HL-60 (cell line): ENCODE measurements around the gene LZTFL1.

Experiments
- DNase-seq, 2 experiments: peaks; one replicate each; pipeline ENCODE4 v3.0.0-alpha.2; 2010 to 2020; ENCODE audit warnings: low read depth in 1 of 2, low spot score in 1 of 2
- H3K27ac ChIP-seq: fragments of 250-450 bp; sonication (Bioruptor Pico); replicated peaks from 2 replicates; pipeline ENCODE4 v1.5.1; 2020; ENCODE audit warnings: mild to moderate bottlenecking, moderate library complexity
- H3K27me3 ChIP-seq: fragments of 250-450 bp; sonication (Bioruptor Pico); 2 replicates; pipeline ENCODE4 v1.5.1; 2021; ENCODE audit warnings: mild to moderate bottlenecking, moderate library complexity; ENCODE audit not compliant: insufficient read depth, poor library complexity, severe bottlenecking
- H3K4me3 ChIP-seq: replicated peaks from 2 replicates; pipeline ENCODE4 v1.5.1; 2011; ENCODE audit warnings: mild to moderate bottlenecking, control low read depth, low read length; ENCODE audit not compliant: insufficient read depth
- CTCF ChIP-seq: IDR thresholded peaks from one replicate; pipeline ENCODE4 v1.5.1; 2011; ENCODE audit warnings: low read length, control low read depth, inconsistent platforms; ENCODE audit not compliant: insufficient read depth
- GABPA ChIP-seq: IDR thresholded peaks from 2 replicates; pipeline ENCODE4 v1.6.1; 2012; ENCODE audit warnings: low read depth
- POLR2AphosphoS5 ChIP-seq: IDR thresholded peaks from 2 replicates; pipeline ENCODE4 v1.6.1; 2012; ENCODE audit warnings: low read depth
- SPI1 ChIP-seq: IDR thresholded peaks from 2 replicates; pipeline ENCODE4 v1.6.1; 2012; ENCODE audit warnings: low read depth, mild to moderate bottlenecking, borderline replicate concordance
- TF ChIP-seq, protein P1 (sequence below): IDR thresholded peaks from 2 replicates; pipeline ENCODE4 v1.6.1; 2012; ENCODE audit warnings: low read depth; ENCODE audit not compliant: insufficient replicate concordance

The LZTFL1 gene

DNA sequence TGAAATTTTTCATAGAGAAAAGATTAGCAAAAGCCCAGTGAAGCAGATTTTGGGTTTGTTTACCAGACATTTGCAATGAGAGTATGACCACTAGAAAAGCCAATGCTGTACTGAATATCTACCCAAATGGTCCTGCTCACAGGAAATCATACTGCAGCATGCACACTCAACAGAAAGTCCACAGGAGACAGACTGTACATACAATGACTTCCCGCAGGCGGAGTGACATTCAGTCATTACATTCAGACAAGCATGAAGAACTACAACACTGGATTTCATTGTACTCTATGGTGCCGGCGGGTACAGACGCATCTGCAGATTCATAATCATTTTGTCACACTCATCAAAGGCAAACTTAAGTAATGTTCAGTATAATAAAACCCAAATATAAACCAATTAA lies 11.8 kb downstream of the LZTFL1 start:
- TF ChIP-seq GABPA (no peak), POLR2AphosphoS5 (no peak), CTCF (no peak), SPI1 (no peak)
- TF ChIP-seq, protein P1, sequence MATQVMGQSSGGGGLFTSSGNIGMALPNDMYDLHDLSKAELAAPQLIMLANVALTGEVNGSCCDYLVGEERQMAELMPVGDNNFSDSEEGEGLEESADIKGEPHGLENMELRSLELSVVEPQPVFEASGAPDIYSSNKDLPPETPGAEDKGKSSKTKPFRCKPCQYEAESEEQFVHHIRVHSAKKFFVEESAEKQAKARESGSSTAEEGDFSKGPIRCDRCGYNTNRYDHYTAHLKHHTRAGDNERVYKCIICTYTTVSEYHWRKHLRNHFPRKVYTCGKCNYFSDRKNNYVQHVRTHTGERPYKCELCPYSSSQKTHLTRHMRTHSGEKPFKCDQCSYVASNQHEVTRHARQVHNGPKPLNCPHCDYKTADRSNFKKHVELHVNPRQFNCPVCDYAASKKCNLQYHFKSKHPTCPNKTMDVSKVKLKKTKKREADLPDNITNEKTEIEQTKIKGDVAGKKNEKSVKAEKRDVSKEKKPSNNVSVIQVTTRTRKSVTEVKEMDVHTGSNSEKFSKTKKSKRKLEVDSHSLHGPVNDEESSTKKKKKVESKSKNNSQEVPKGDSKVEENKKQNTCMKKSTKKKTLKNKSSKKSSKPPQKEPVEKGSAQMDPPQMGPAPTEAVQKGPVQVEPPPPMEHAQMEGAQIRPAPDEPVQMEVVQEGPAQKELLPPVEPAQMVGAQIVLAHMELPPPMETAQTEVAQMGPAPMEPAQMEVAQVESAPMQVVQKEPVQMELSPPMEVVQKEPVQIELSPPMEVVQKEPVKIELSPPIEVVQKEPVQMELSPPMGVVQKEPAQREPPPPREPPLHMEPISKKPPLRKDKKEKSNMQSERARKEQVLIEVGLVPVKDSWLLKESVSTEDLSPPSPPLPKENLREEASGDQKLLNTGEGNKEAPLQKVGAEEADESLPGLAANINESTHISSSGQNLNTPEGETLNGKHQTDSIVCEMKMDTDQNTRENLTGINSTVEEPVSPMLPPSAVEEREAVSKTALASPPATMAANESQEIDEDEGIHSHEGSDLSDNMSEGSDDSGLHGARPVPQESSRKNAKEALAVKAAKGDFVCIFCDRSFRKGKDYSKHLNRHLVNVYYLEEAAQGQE = no peak
- Histone ChIP-seq H3K4me3 (no peak overlapping the region), H3K27me3 (no peaks in the 10 kb centered on the region), H3K27ac (no peak overlapping the region)
- DNase-seq = no peak

DNA sequence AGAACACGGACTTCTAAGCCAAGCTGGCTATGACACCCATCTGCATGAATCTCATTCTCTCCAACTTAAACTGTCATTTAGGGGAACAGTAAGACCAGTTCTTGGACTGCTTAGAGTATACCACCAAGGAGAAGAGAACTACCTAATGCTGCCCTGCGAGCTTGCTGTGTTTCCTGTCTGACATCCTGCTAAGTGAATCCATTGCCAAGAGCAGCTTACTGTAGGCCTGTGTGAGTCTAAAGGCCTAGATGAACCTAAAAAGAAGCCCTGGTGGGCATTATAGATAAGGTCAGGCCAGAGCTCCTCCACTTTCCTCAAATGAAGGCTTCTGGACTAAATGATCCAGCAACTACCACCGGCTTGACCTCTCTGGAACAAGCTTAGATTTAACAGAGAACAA lies 15.0 kb downstream of the LZTFL1 start:
- no peak for DNase-seq
- Histone ChIP-seq H3K27me3 (no peaks in the 10 kb centered on the region), H3K4me3 (no peak overlapping the region), H3K27ac (no peak overlapping the region)
- TF ChIP-seq SPI1 (no peak), GABPA (no peak), CTCF (no peak), POLR2AphosphoS5 (no peak)
- TF ChIP-seq, protein P1 = no peak

DNA sequence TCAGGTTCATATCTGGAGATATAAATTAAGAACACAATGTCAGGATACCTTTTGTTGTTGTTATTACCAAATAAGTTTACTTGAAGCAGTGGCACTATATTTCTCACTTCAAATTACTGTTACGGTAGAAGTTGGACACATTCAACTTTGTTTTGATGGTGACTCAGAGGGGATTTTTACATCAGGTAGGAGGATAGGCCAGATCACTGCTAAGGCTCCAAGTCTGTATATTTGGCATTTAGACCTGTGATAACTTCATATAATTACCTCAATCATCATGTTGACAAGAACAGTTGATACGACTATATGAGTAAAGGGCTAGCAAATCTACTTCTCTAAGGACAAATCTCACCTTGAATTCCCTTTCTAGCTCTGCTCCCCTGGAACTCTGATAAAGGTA lies 15.6 kb downstream of the LZTFL1 start:
- Histone ChIP-seq H3K4me3 (no peak overlapping the region), H3K27me3 (no peaks in the 10 kb centered on the region), H3K27ac (no peak overlapping the region)
- DNase-seq = no peak
- no peak for TF ChIP-seq GABPA
- TF ChIP-seq, protein P1 = no peak
- no peak for TF ChIP-seq POLR2AphosphoS5

GRCh38 chr3:45821127-45821526 lies 20.8 kb downstream of the LZTFL1 start:
- no peaks in the 10 kb centered on the region for H3K27me3 ChIP-seq
- H3K4me3 ChIP-seq = no peak overlapping the region
- no peak for TF ChIP-seq POLR2AphosphoS5
- TF ChIP-seq SPI1 = no peak
- no peak overlapping the region for H3K27ac ChIP-seq
- no peak for DNase-seq
